ENCODE measurements around the gene GRAMD1B. TPM values are rescaled to one million over a fixed set of nuclear protein-coding genes. Genes with fewer than 3 reads are reported as not detected.

Gene GRAMD1B
- total and polyA plus RNA-seq, 5 donors: 2.0 to 4.1 (median 2.6) TPM

Small RNAs within 50 kb of the gene (microRNA-seq; reads per million reads assigned to microRNA genes)
- 0 reads per million in 2 donors for gene MIR4493

Other genes with a start within 250 kb of the GRAMD1B start
- gene CLMP, start 235.0 kb upstream of the GRAMD1B start, total RNA-seq: 10 to 100 TPM in 3 of 4 donors, 1 to 10 TPM in 1; 5.0 to 34.1 (median 19.3) TPM
- 6.6 TPM for gene CLMP, start 235.0 kb upstream of the GRAMD1B start, polyA plus RNA-seq
- under 1 TPM; 0.20 to 0.91 (median 0.57) TPM for gene SCN3B, start 224.4 kb downstream of the GRAMD1B start, total RNA-seq
- 0.41 TPM for gene SCN3B, start 224.4 kb downstream of the GRAMD1B start, polyA plus RNA-seq

All from right cardiac atrium (tissue), 5 donors.